Measurements from ENCODE around the gene SOWAHC.

SOWAHC gene

GRCh38 chr2:109607766-109608165, 6.4 kb upstream of the SOWAHC start:
- H3K27ac ChIP-seq (ENCODE audit: low read depth, low read length): no peak overlapping the region
- H3F3A ChIP-seq (ENCODE audit: insufficient read depth): no peaks in the 10 kb centered on the region

GRCh38 chr2:109609352-109610024, 4.7 kb upstream of the SOWAHC start:
- Histone ChIP-seq H3K36me3 (ENCODE audit: low read length) (no peaks in the 10 kb centered on the region), H3K4me3 (ENCODE audit: insufficient read depth, low read length, poor library complexity, severe bottlenecking) (no peak overlapping the region), H3K9me3 (ENCODE audit: insufficient read depth, low read length) (no peaks in the 10 kb centered on the region), H3K27ac (ENCODE audit: low read depth, low read length) (no peak overlapping the region), H3K79me2 (ENCODE audit: insufficient read depth, low read length) (no peaks in the 10 kb centered on the region), H3K27me3 (ENCODE audit: low read length) (no peaks in the 10 kb centered on the region), H3F3A (ENCODE audit: insufficient read depth) (no peaks in the 10 kb centered on the region), H4K20me1 (ENCODE audit: low read depth, low read length) (no peaks in the 10 kb centered on the region), H2AFZ (ENCODE audit: low read depth, low read length, severe bottlenecking) (no peak overlapping the region), H3K9me2 (replicated peaks; ENCODE audit: insufficient read depth, low read length) (no peaks in the 10 kb centered on the region), H3K4me2 (ENCODE audit: low read depth, low read length, poor library complexity, severe bottlenecking) (no peak overlapping the region), H3K9ac (ENCODE audit: low read length) (no peak overlapping the region)
- no peak for TF ChIP-seq EZH2phosphoT487 (conservative IDR thresholded peaks at IDR 0.05; ENCODE audit: low read length)
- no peak for TF ChIP-seq CTCF (IDR thresholded peaks at IDR 0.05; ENCODE audit: insufficient read depth, low read length, poor library complexity, severe bottlenecking)

More at GRCh38 chr2:109607766-109608165, 6.4 kb upstream of the SOWAHC start:
- Histone ChIP-seq H3K4me3 (ENCODE audit: insufficient read depth, low read length, poor library complexity, severe bottlenecking) (no peak overlapping the region), H2AFZ (ENCODE audit: low read depth, low read length, severe bottlenecking) (no peak overlapping the region), H3K9me2 (replicated peaks; ENCODE audit: insufficient read depth, low read length) (no peaks in the 10 kb centered on the region), H4K20me1 (ENCODE audit: low read depth, low read length) (no peaks in the 10 kb centered on the region), H3K79me2 (ENCODE audit: insufficient read depth, low read length) (no peaks in the 10 kb centered on the region), H3K36me3 (ENCODE audit: low read length) (no peaks in the 10 kb centered on the region), H3K27me3 (ENCODE audit: low read length) (no peaks in the 10 kb centered on the region), H3K4me2 (ENCODE audit: low read depth, low read length, poor library complexity, severe bottlenecking) (no peak overlapping the region), H3K9me3 (ENCODE audit: insufficient read depth, low read length) (no peaks in the 10 kb centered on the region), H3K9ac (ENCODE audit: low read length) (no peak overlapping the region)
- no peak for TF ChIP-seq CTCF (IDR thresholded peaks at IDR 0.05; ENCODE audit: insufficient read depth, low read length, poor library complexity, severe bottlenecking)
- TF ChIP-seq EZH2phosphoT487 (conservative IDR thresholded peaks at IDR 0.05; ENCODE audit: low read length): no peak

GRCh38 chr2:109611467-109612095, 2.6 kb upstream of the SOWAHC start:
- H3K9me2 ChIP-seq (replicated peaks; ENCODE audit: insufficient read depth, low read length): no peaks in the 10 kb centered on the region
- H3K9ac ChIP-seq (ENCODE audit: low read length): no peak overlapping the region

More at GRCh38 chr2:109611467-109612095, 2.6 kb upstream of the SOWAHC start:
- H3K9me3 ChIP-seq (ENCODE audit: insufficient read depth, low read length): no peaks in the 10 kb centered on the region
- no peak overlapping the region for H3K4me2 ChIP-seq (ENCODE audit: low read depth, low read length, poor library complexity, severe bottlenecking)
- no peaks in the 10 kb centered on the region for H3K79me2 ChIP-seq (ENCODE audit: insufficient read depth, low read length)
- no peak overlapping the region for H3K4me3 ChIP-seq (ENCODE audit: insufficient read depth, low read length, poor library complexity, severe bottlenecking)
- no peak overlapping the region for H3K27ac ChIP-seq (ENCODE audit: low read depth, low read length)
- H2AFZ ChIP-seq (ENCODE audit: low read depth, low read length, severe bottlenecking): no peak overlapping the region
- no peak for TF ChIP-seq CTCF (IDR thresholded peaks at IDR 0.05; ENCODE audit: insufficient read depth, low read length, poor library complexity, severe bottlenecking)
- no peak for TF ChIP-seq EZH2phosphoT487 (conservative IDR thresholded peaks at IDR 0.05; ENCODE audit: low read length)
- H3F3A ChIP-seq (ENCODE audit: insufficient read depth): no peaks in the 10 kb centered on the region
- H3K27me3 ChIP-seq (ENCODE audit: low read length): no peaks in the 10 kb centered on the region
- no peaks in the 10 kb centered on the region for H4K20me1 ChIP-seq (ENCODE audit: low read depth, low read length)
- no peaks in the 10 kb centered on the region for H3K36me3 ChIP-seq (ENCODE audit: low read length)

Measured in SU-DHL-6 (cell line).